ENCODE results near the gene EZH2.

The EZH2 gene

DNA sequence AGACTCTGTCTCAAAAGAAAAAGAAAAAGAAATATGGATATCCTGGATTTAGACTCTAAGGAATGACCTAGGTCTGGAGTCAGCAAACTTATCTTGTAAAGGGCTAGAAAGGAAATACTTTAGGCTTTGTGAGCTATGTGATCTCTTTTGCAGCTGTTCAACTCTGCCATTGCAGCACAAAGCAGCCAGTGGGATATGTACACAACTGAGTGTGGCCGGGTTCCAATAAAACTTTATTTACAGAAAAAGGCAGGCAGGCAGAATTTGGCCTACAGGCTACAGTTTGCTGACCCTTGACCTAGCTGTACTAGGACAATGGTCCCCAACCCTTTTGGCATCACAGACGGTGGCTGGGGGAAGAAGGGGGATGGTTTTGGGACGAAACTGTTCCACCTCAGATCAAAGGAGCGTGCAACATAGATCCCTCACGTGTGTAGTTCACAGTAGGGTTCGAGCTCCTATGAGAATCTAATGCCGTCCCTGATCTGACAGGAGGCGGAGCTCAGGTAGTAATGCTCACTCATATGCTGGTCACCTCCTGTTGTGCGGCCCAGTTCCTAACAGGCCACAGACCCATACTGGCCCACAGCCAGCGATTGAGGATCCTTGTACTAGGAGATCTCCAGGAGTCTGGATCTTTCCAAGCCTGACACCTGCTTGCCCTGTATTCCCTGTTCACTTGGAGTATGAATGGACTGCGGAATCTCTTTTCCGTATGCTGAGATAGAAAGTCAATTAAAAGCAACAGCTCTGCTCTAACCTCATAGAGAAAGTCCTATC is 122.4 kb downstream of the EZH2 start:
- no peak for DNase-seq
